Measurements from ENCODE around the gene ADGRG2. TPM values are rescaled to one million over a fixed set of nuclear protein-coding genes. Genes with fewer than 3 reads are reported as not detected.

ADGRG2 gene
- total RNA-seq, 4 donors from 2014 or later = 1.3 to 3.8 (median 2.0) TPM

- ATAC-seq = peak; percentile 37
- H3K4me1 ChIP-seq = peaks cover 0 to 1% (median 0%) of the 10 kb centered on the region in 3 donors
- peaks cover 9% of the 10 kb centered on the region for H3K27me3 ChIP-seq
- H3K4me3 ChIP-seq = no peak overlapping the region
- H3K9me3 ChIP-seq = no peaks in the 10 kb centered on the region
- WGBS, 2 donors (ENCODE audit: low coverage in 1 of 2) = 6 to 17% methylated on average over 3 of the region's 5 CpGs
- H3K36me3 ChIP-seq = no peaks in the 10 kb centered on the region
- TF ChIP-seq POLR2AphosphoS5 (IDR thresholded peaks at IDR 0.05) (no peak), POLR2A (IDR thresholded peaks at IDR 0.05) (no peak), CTCF (IDR thresholded peaks at IDR 0.05) (no peak), EP300 (IDR thresholded peaks at IDR 0.05) (no peak)
- H3K27ac ChIP-seq = no peak overlapping the region
Measured at GRCh38 chrX:19127649-19128168, 5.4 kb upstream of the ADGRG2 start.

GRCh38 chrX:19122641-19123009, 357 bp upstream of the ADGRG2 start:
- peaks cover 0 to 11% (median 0%) of the 10 kb centered on the region in 3 donors for H3K4me1 ChIP-seq
- H3K9me3 ChIP-seq = no peaks in the 10 kb centered on the region
- H3K27me3 ChIP-seq = peaks cover 23% of the 10 kb centered on the region
- no CpG with 5 or more reads among the region's 35 CpGs for WGBS, 2 donors (ENCODE audit: low coverage in 1 of 2)
- no peak for ATAC-seq
- no peak overlapping the region for H3K27ac ChIP-seq
- H3K4me3 ChIP-seq = peak overlapping the region in 1 of 2 donors; percentile 55
- no peaks in the 10 kb centered on the region for H3K36me3 ChIP-seq
- TF ChIP-seq POLR2A (IDR thresholded peaks at IDR 0.05) (no peak), CTCF (IDR thresholded peaks at IDR 0.05) (no peak), EP300 (IDR thresholded peaks at IDR 0.05) (no peak), POLR2AphosphoS5 (IDR thresholded peaks at IDR 0.05) (no peak)

- Histone ChIP-seq H3K4me3 (peak overlapping the region; percentile 36 to 55), H3K27me3 (peaks cover 23% of the 10 kb centered on the region), H3K4me1 (peaks cover 0 to 11% (median 0%) of the 10 kb centered on the region in 3 donors), H3K9me3 (no peaks in the 10 kb centered on the region), H3K27ac (peak overlapping the region in 1 of 4 donors; percentile 51), H3K36me3 (no peaks in the 10 kb centered on the region)
- 0 to 27% methylated on average over 2 to 7 of the region's 18 CpGs for WGBS, 2 donors (ENCODE audit: low coverage in 1 of 2)
- TF ChIP-seq EP300 (IDR thresholded peaks at IDR 0.05) = no peak
- no peak for TF ChIP-seq CTCF (IDR thresholded peaks at IDR 0.05)
- no peak for TF ChIP-seq POLR2A (IDR thresholded peaks at IDR 0.05)
- no peak for TF ChIP-seq POLR2AphosphoS5 (IDR thresholded peaks at IDR 0.05)
- ATAC-seq = no peak
Measured at GRCh38 chrX:19121466-19121865, 802 bp downstream of the ADGRG2 start.

GRCh38 chrX:19110642-19111041, 11.6 kb downstream of the ADGRG2 start:
- 100% methylated on average over 1 of the region's 2 CpGs for WGBS, 2 donors (ENCODE audit: low coverage in 1 of 2)
- Histone ChIP-seq H3K36me3 (no peaks in the 10 kb centered on the region), H3K4me3 (no peak overlapping the region), H3K4me1 (no peaks in the 10 kb centered on the region), H3K27me3 (peaks cover 3% of the 10 kb centered on the region), H3K9me3 (no peaks in the 10 kb centered on the region), H3K27ac (no peak overlapping the region)
- no peak for TF ChIP-seq CTCF (IDR thresholded peaks at IDR 0.05)
- TF ChIP-seq POLR2AphosphoS5 (IDR thresholded peaks at IDR 0.05) = no peak
- no peak for TF ChIP-seq EP300 (IDR thresholded peaks at IDR 0.05)
- TF ChIP-seq POLR2A (IDR thresholded peaks at IDR 0.05) = no peak
- no peak for ATAC-seq

GRCh38 chrX:19107035-19107434, 15.2 kb downstream of the ADGRG2 start:
- H3K27me3 ChIP-seq = peaks cover 3% of the 10 kb centered on the region

More at GRCh38 chrX:19107035-19107434, 15.2 kb downstream of the ADGRG2 start:
- Histone ChIP-seq H3K27ac (no peak overlapping the region), H3K4me1 (no peaks in the 10 kb centered on the region), H3K4me3 (no peak overlapping the region), H3K9me3 (no peaks in the 10 kb centered on the region), H3K36me3 (no peaks in the 10 kb centered on the region)
- TF ChIP-seq CTCF (IDR thresholded peaks at IDR 0.05) = no peak
- TF ChIP-seq EP300 (IDR thresholded peaks at IDR 0.05) = no peak
- no peak for TF ChIP-seq POLR2A (IDR thresholded peaks at IDR 0.05)
- no peak for TF ChIP-seq POLR2AphosphoS5 (IDR thresholded peaks at IDR 0.05)
- no peak for ATAC-seq
- 19 to 33% methylated on average over 1 to 5 of the region's 6 CpGs for WGBS, 2 donors (ENCODE audit: low coverage in 1 of 2)

Measured in gastroesophageal sphincter (tissue), 4 donors.